K562 (cell line): ENCODE data around the gene KLHDC7B. TPM values are rescaled to one million over a fixed set of nuclear protein-coding genes. Genes with fewer than 3 reads are reported as not detected.

Source experiments
- ATAC-seq: fragments of 200-7000 bp; cut with Tn5 transposase; 3 replicates; pipeline ENCODE4 v1.9.1; 2020; ENCODE audit warnings: moderate library complexity
- BruUV-seq: library from RNA; stranded (reverse); fragments of 400-500 nt; replicated peaks from 2 replicates; lab custom pipeline; 2021; lab: Mats Ljungman, UMichigan
- CTCF ChIA-PET: fragments of 300-600 bp; formaldehyde crosslinking; extraction: SDS; loops from one replicate; lab custom pipeline; 2021; ENCODE audit warnings: low intra/inter-chr PET ratio; lab: Yijun Ruan, JAX
- POLR2A ChIA-PET: fragments of 300-600, 350-650 bp; sonication (Branson Sonifier 250); formaldehyde crosslinking; extraction: SDS; loops from one replicate; lab custom pipeline; 2021; ENCODE audit warnings: antibody characterized with exemption, inconsistent platforms; lab: Yijun Ruan, JAX
- DNase-seq, 4 experiments: peaks; one replicate each; pipeline versions ENCODE4 v3.0.0 to v3.0.0-alpha.2; 2011 to 2018; ENCODE audit warnings: low spot score in 3 of 4, mixed read lengths in 3 of 4; ENCODE audit errors: extremely low read depth in 1 of 4
- FAIRE-seq: peaks from 2 replicates; lab custom pipeline; 2011; peaks lifted over from hg19 to GRCh38; lab: Jason Lieb, UNC
- H2AFZ ChIP-seq: 2 replicates; pipeline ENCODE4 v1.6.0; 2011; ENCODE audit warnings: low read depth, low read length, control low read depth, inconsistent platforms
- H3K27ac ChIP-seq: fragments of 200-600 bp; 3 replicates; pipeline ENCODE4 v1.8.0; 2011; ENCODE audit warnings: low read depth, mild to moderate bottlenecking, control low read depth, inconsistent platforms, low read length, moderate library complexity, mixed read lengths; ENCODE audit errors: extremely low read depth
- H3K27me3 ChIP-seq, 2 experiments: fragments of 300-600 bp in 1 of 2; 2 replicates in 1 of 2; 3 replicates in 1 of 2; pipeline versions ENCODE4 v1.6.0 to v1.8.0; 2011; ENCODE audit warnings: inconsistent platforms in 2 of 2, low read length in 2 of 2, mild to moderate bottlenecking in 1 of 2, mixed read lengths in 1 of 2, moderate library complexity in 1 of 2; ENCODE audit not compliant: control insufficient read depth in 2 of 2, insufficient read depth in 2 of 2
- H3K36me3 ChIP-seq: fragments of 300-600 bp; 3 replicates; pipeline ENCODE4 v1.8.0; 2011; ENCODE audit warnings: mild to moderate bottlenecking, low read length, inconsistent platforms; ENCODE audit not compliant: control insufficient read depth, insufficient read depth
- H3K4me1 ChIP-seq, 2 experiments: fragments of 200-600 bp in 1 of 2; replicated peaks in 1 of 2; 2 replicates in 1 of 2; 3 replicates in 1 of 2; pipeline versions ENCODE4 v1.5.1 to v1.8.0; 2011; ENCODE audit warnings: inconsistent platforms in 2 of 2, low read length in 2 of 2, mild to moderate bottlenecking in 1 of 2, mixed read lengths in 1 of 2, moderate library complexity in 1 of 2; ENCODE audit not compliant: control insufficient read depth in 2 of 2, insufficient read depth in 2 of 2
- H3K4me2 ChIP-seq: 2 replicates; pipeline ENCODE4 v1.6.1; 2011; ENCODE audit warnings: low read length, control low read depth, inconsistent platforms, mixed read lengths; ENCODE audit not compliant: insufficient read depth
- H3K4me3 ChIP-seq: fragments of 200-600 bp; sonication (generic), shearing (Covaris generic); 2 replicates; pipeline ENCODE4 v1.5.1; 2016; ENCODE audit warnings: control low read depth, inconsistent platforms
- H3K79me2 ChIP-seq: fragments of 200-600 bp; 3 replicates; pipeline ENCODE4 v1.8.0; 2011; ENCODE audit warnings: low read length, inconsistent platforms; ENCODE audit not compliant: control insufficient read depth, insufficient read depth
- H3K9ac ChIP-seq, 2 experiments: 2 replicates each; pipeline versions ENCODE4 v1.6.0 to v1.6.1; 2011; ENCODE audit warnings: low read depth in 2 of 2, low read length in 2 of 2, control low read depth in 1 of 2, inconsistent platforms in 1 of 2, mild to moderate bottlenecking in 1 of 2, mixed read lengths in 1 of 2; ENCODE audit not compliant: insufficient read depth in 1 of 2
- H3K9me1 ChIP-seq: one replicate; pipeline ENCODE4 v1.6.0; 2011; ENCODE audit warnings: inconsistent platforms, mild to moderate bottlenecking, low read length, moderate library complexity; ENCODE audit not compliant: control insufficient read depth, insufficient read depth
- H3K9me3 ChIP-seq: replicated peaks from 2 replicates; pipeline ENCODE4 v1.5.1; 2011; ENCODE audit warnings: low read depth, low read length, inconsistent platforms; ENCODE audit not compliant: control insufficient read depth, insufficient read depth
- H4K20me1 ChIP-seq: replicated peaks from 2 replicates; pipeline ENCODE4 v1.6.1; 2011; ENCODE audit warnings: low read length, inconsistent platforms, mixed read lengths; ENCODE audit not compliant: control insufficient read depth, insufficient read depth
- DEAF1 ChIP-seq: fragments of 450-650 bp; formaldehyde crosslinking; IDR thresholded peaks from 2 replicates; pipeline ENCODE4 v1.4.0; 2020; ENCODE audit warnings: mild to moderate bottlenecking, moderate library complexity
- E2F3 ChIP-seq: fragments of 250-450 bp; sonication (Bioruptor Pico); IDR thresholded peaks from 2 replicates; pipeline ENCODE4 v1.4.0; 2020; ENCODE audit warnings: mild to moderate bottlenecking
- HDAC6 ChIP-seq: IDR thresholded peaks from 2 replicates; pipeline ENCODE4 v1.6.1; 2012; ENCODE audit warnings: low read depth, mild to moderate bottlenecking, control low read depth, inconsistent platforms, low read length, moderate library complexity
- PCBP1 ChIP-seq: fragments of 200-400 bp; formaldehyde crosslinking; IDR thresholded peaks from 2 replicates; pipeline ENCODE4 v1.6.1; 2018; ENCODE audit warnings: mild to moderate bottlenecking, low read depth, low read length; ENCODE audit not compliant: poor library complexity, severe bottlenecking
- PHF8 ChIP-seq: fragments of 200-600 bp; sonication (generic); IDR thresholded peaks from 2 replicates; pipeline ENCODE4 v1.6.1; 2012; ENCODE audit warnings: mixed run types, mild to moderate bottlenecking, inconsistent platforms, low read length, moderate library complexity, borderline replicate concordance
- RAD51 ChIP-seq: fragments of 450-650 bp; IDR thresholded peaks from 2 replicates; pipeline ENCODE4 v1.7.1; 2016; ENCODE audit warnings: low read depth, mild to moderate bottlenecking, borderline replicate concordance
- RBM25 ChIP-seq: fragments of 200-400 bp; formaldehyde crosslinking; IDR thresholded peaks from 2 replicates; pipeline ENCODE4 v1.6.1; 2018; ENCODE audit warnings: low read length, low read depth, moderate library complexity; ENCODE audit not compliant: severe bottlenecking
- TRIM24 ChIP-seq, 2 experiments: fragments of 450-650 bp; IDR thresholded peaks; 2 replicates each; pipeline ENCODE4 v1.6.1; 2016
- ZNF766 ChIP-seq: fragments of 200-800 bp; sonication (Bioruptor generic); conservative IDR thresholded peaks from 2 replicates; pipeline ENCODE4 v1.6.1; 2016; ENCODE audit warnings: missing genetic modification characterization, missing compliant biosample characterization
- WGBS: fragments of 100-300 bp; shearing (Covaris generic); methylation state at CpG from one replicate; pipeline ENCODE4 v1.1.6; 2016; ENCODE audit warnings: low coverage, mixed read lengths; ENCODE audit not compliant: insufficient coverage; ENCODE audit errors: missing lambda C conversion rate; 5-methylcytosine and 5-hydroxymethylcytosine counted together
- in situ Hi-C: fragments of 300-500 bp; cut with MboI; formaldehyde crosslinking; loops from 4 replicates; pipeline ENCODE4 v1.15.0; 2018; ENCODE audit warnings: inconsistent platforms, mixed read lengths
- intact Hi-C: fragments of 100-400 bp; cut with micrococcal nuclease; formaldehyde crosslinking; loops from 2 replicates; pipeline ENCODE4 v1.14.2; 2022
- polyA plus RNA-seq, 8 experiments: library from polyadenylated mRNA; depleted of rRNA in 4 of 8; stranded (reverse) in 5 of 8; unstranded in 3 of 8; fragments of >200 nt; fragmentation: Nextera tagmentation in 2 of 8; fragmentation: Illumina TruSeq in 1 of 8; extraction: Ambion mirVana in 2 of 8; extraction: Trizol in 1 of 8; gene quantifications; 2 replicates each; pipeline versions ENCODE4 v1.2.1 to v1.2.3, GENCODE V29; 2011 to 2014; ENCODE audit warnings: inconsistent platforms in 1 of 8, missing spikeins in 1 of 8
- total RNA-seq, 7 experiments: library from RNA; depleted of rRNA in 6 of 7; stranded (reverse); fragments of >200 nt in 6 of 7; fragmentation: Illumina TruSeq in 2 of 7; extraction: Trizol in 2 of 7; gene quantifications; 2 replicates each; pipeline versions ENCODE4 v1.2.1 to v1.2.3, GENCODE V29; 2011 to 2021; ENCODE audit warnings: low replicate concordance in 1 of 7
- TF ChIP-seq, protein P1 (sequence below): sonication (generic); formaldehyde crosslinking; IDR thresholded peaks from 2 replicates; pipeline ENCODE4 v1.9.0; 2022; ENCODE audit warnings: mild to moderate bottlenecking, missing genetic modification reagents

KLHDC7B gene
- total and polyA plus RNA-seq, 9 of the 15 experiments (the other 6 are each of a cell fraction or from before 2014, with no cell fraction given), result 0.04 to 0.22 (median 0.05) TPM; not detected in 4

DNA sequence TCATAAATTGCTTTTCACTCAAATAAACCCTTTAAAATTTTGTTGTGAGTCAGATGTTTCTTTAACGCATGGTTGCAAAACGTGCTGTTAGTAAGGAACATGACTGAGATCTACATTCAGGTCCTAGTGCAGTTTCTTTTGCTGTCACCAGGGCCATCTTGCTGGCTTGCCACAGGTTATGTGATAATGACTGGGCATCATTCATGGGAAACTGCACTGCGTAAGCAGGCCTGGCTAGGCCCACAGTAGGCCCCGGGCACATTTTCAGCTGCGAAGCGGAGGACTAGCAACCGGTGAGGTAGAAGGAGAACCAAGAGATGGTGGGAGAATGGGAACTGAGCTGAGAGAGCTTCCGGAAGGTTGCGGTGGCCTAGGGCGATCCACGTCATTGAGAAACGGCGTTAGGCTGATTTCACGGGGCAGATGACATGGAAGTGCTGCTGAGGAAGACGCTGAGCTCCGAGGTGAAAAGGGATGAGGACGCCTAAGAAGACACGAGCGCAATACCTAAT lies 3.2 kb upstream of the KLHDC7B start:
- H3K4me3 ChIP-seq, result no peak overlapping the region
- in situ Hi-C loops, result no loop called here
- H3K27me3 ChIP-seq, result no peaks in the 10 kb centered on the region
- intact Hi-C loops, result no loop called here
- DNase-seq (no peak), FAIRE-seq (peak; percentile 23), ATAC-seq (no peak)
- H3K27ac ChIP-seq, result no peak overlapping the region
- H3K9me3 ChIP-seq, result no peaks in the 10 kb centered on the region
- TF ChIP-seq RAD51, result no peak
- TF ChIP-seq HDAC6, result no peak
- no peak for TF ChIP-seq E2F3 (CRISPR knock-in tag)
- TF ChIP-seq PHF8, result no peak
- no peak for TF ChIP-seq PCBP1
- no peak for TF ChIP-seq TRIM24 (IDR thresholded peaks at IDR 0.05)
- TF ChIP-seq, protein P1, sequence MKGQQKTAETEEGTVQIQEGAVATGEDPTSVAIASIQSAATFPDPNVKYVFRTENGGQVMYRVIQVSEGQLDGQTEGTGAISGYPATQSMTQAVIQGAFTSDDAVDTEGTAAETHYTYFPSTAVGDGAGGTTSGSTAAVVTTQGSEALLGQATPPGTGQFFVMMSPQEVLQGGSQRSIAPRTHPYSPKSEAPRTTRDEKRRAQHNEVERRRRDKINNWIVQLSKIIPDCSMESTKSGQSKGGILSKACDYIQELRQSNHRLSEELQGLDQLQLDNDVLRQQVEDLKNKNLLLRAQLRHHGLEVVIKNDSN, result no peak
- TF ChIP-seq DEAF1 (CRISPR knock-in tag), result no peak
- no peak for TF ChIP-seq ZNF766 (CRISPR knock-in tag)
- TF ChIP-seq RBM25, result no peak
- no peaks in the 10 kb centered on the region for H3K36me3 ChIP-seq
- no peak overlapping the region for H3K4me2 ChIP-seq
- CTCF ChIA-PET, result no interaction called here
- 85% methylated on average over 11 of the region's 19 CpGs for WGBS
- H2AFZ ChIP-seq, result no peak overlapping the region
- POLR2A ChIA-PET, result interaction anchor here (0.6 kb wide), 1 partner anchor 17 kb away, joined by 5 read pairs; no protein-coding TSS in a partner anchor
- H3K4me1 ChIP-seq, result peaks cover 15 to 34% of the 10 kb centered on the region in 2 experiments
- no peaks in the 10 kb centered on the region for H3K79me2 ChIP-seq
- no TSS peak for BruUV-seq
- no peak overlapping the region for H3K9ac ChIP-seq
- H4K20me1 ChIP-seq, result no peaks in the 10 kb centered on the region
- H3K9me1 ChIP-seq, result no peaks in the 10 kb centered on the region
